NCI-H2107 treated with DMSO at 0.1 percent for 48 hours (cell line): ENCODE measurements around the gene PRRT1.
"Not testable (repeated sequence)": the region's sequence is repeated elsewhere in the genome, so short reads cannot be mapped to it uniquely, and the experiment has no call there.

Experiments used
- DNase-seq: peaks from one replicate; lab custom pipeline; 2025; ENCODE audit not compliant: unreplicated experiment; lab: John Stamatoyannopoulos, UW

The PRRT1 gene

GRCh38 chr6:32151863-32152768 lies at the start of gene PRRT1:
Gene PRRT1, minus strand, starts transcription at chr6:32151939. Its CDS starts 112 bp downstream, at chr6:32151827.
- DNase-seq: no peak

GRCh38 chr6:32200711-32201475 lies 49.2 kb upstream of the PRRT1 start:
- no peak for DNase-seq

GRCh38 chr6:32198866-32199265 lies 47.1 kb upstream of the PRRT1 start:
- no peak for DNase-seq

GRCh38 chr6:32198345-32198696 lies 46.6 kb upstream of the PRRT1 start:
- no peak for DNase-seq

GRCh38 chr6:32196682-32197616 lies 45.2 kb upstream of the PRRT1 start:
- DNase-seq: no peak

- DNase-seq: peak; percentile 33
Observed at GRCh38 chr6:32195902-32196681, 44.4 kb upstream of the PRRT1 start.

GRCh38 chr6:32195652-32195901 lies 43.8 kb upstream of the PRRT1 start:
- DNase-seq: peak; percentile 86

- DNase-seq: no peak
Observed at GRCh38 chr6:32194825-32195651, 43.3 kb upstream of the PRRT1 start.

- no peak for DNase-seq
Observed at GRCh38 chr6:32194388-32194787, 42.6 kb upstream of the PRRT1 start.

GRCh38 chr6:32193096-32193495 lies 41.4 kb upstream of the PRRT1 start:
- not testable (repeated sequence) for DNase-seq

GRCh38 chr6:32192608-32193039 lies 40.9 kb upstream of the PRRT1 start, which contains the start of gene GPSM3:
Gene GPSM3, minus strand, starts transcription at chr6:32192643. Its CDS starts 130 bp downstream, at chr6:32192513.
- DNase-seq: no peak

- no peak for DNase-seq
Observed at GRCh38 chr6:32191696-32192607, 40.2 kb upstream of the PRRT1 start.

- DNase-seq: no peak
Observed at GRCh38 chr6:32190911-32191677, 39.4 kb upstream of the PRRT1 start.

- DNase-seq: peak; percentile 35
Observed at GRCh38 chr6:32190054-32190851, 38.5 kb upstream of the PRRT1 start, which contains the start of gene PBX2. Gene PBX2, minus strand, starts transcription at chr6:32190202. Its CDS starts 287 bp downstream, at chr6:32189915.

GRCh38 chr6:32189742-32190053 lies 38.0 kb upstream of the PRRT1 start:
- no peak for DNase-seq

- DNase-seq: no peak
Observed at GRCh38 chr6:32189069-32189741, 37.5 kb upstream of the PRRT1 start.
